ENCODE measurements around the gene SWT1. TPM values are rescaled to one million over a fixed set of nuclear protein-coding genes. Genes with fewer than 3 reads are reported as not detected.
"Not testable (repeated sequence)": the region's sequence is repeated elsewhere in the genome, so short reads cannot be mapped to it uniquely, and the experiment has no call there.

Gene SWT1
- total RNA-seq, 1 donor from 2014 or later: 6.1 TPM

GRCh38 chr1:185238447-185238846, 81.5 kb downstream of the SWT1 start:
- no peak for DNase-seq
- intact Hi-C loops (cut with DNase I): loop anchor here (10.0 kb wide), 1 partner anchor 436 kb away; no protein-coding TSS in a partner anchor
- peak; percentile 60 for ATAC-seq (ENCODE audit: poor library complexity)

GRCh38 chr1:185239861-185240260, 82.9 kb downstream of the SWT1 start:
- DNase-seq (no peak), ATAC-seq (ENCODE audit: poor library complexity) (no peak)
- intact Hi-C loops (cut with DNase I): loop anchor here (10.0 kb wide), 1 partner anchor 435 kb away; no protein-coding TSS in a partner anchor

GRCh38 chr1:185241127-185241526, 84.2 kb downstream of the SWT1 start:
- ATAC-seq (ENCODE audit: poor library complexity): no peak
- intact Hi-C loops (cut with DNase I): no loop called here
- no peak for DNase-seq

GRCh38 chr1:185244015-185244747, 87.2 kb downstream of the SWT1 start:
- DNase-seq (no peak), ATAC-seq (ENCODE audit: poor library complexity) (no peak)
- intact Hi-C loops (cut with DNase I): no loop called here

- DNase-seq: no peak
- no peak for ATAC-seq (ENCODE audit: poor library complexity)
- intact Hi-C loops (cut with DNase I): no loop called here
Observed at GRCh38 chr1:185245466-185245865, 88.5 kb downstream of the SWT1 start.

- no peak for ATAC-seq (ENCODE audit: poor library complexity)
- DNase-seq: no peak
- intact Hi-C loops (cut with DNase I): no loop called here
Observed at GRCh38 chr1:185249563-185249962, 92.6 kb downstream of the SWT1 start.

- no peak for DNase-seq
- intact Hi-C loops (cut with DNase I): no loop called here
- ATAC-seq (ENCODE audit: poor library complexity): no peak
Observed at GRCh38 chr1:185250063-185250462, 93.1 kb downstream of the SWT1 start.

GRCh38 chr1:185251928-185252327, 95.0 kb downstream of the SWT1 start:
- intact Hi-C loops (cut with DNase I): not testable (repeated sequence)

GRCh38 chr1:185252404-185252803, 95.4 kb downstream of the SWT1 start:
- intact Hi-C loops (cut with DNase I); DNase-seq; ATAC-seq (ENCODE audit: poor library complexity): not testable (repeated sequence)

More at GRCh38 chr1:185251928-185252327, 95.0 kb downstream of the SWT1 start:
- not testable (repeated sequence) for ATAC-seq (ENCODE audit: poor library complexity); DNase-seq

- DNase-seq; ATAC-seq (ENCODE audit: poor library complexity); intact Hi-C loops (cut with DNase I): not testable (repeated sequence)
Observed at GRCh38 chr1:185255595-185255994, 98.6 kb downstream of the SWT1 start.

- ATAC-seq (ENCODE audit: poor library complexity); DNase-seq; intact Hi-C loops (cut with DNase I): not testable (repeated sequence)
Observed at GRCh38 chr1:185257116-185257949, 100.4 kb downstream of the SWT1 start.

- no peak for ATAC-seq (ENCODE audit: poor library complexity)
- intact Hi-C loops (cut with DNase I): no loop called here
- DNase-seq: no peak
Observed at GRCh38 chr1:185257950-185258208, 100.9 kb downstream of the SWT1 start.

- DNase-seq: no peak
- ATAC-seq (ENCODE audit: poor library complexity): no peak
- intact Hi-C loops (cut with DNase I): no loop called here
Observed at GRCh38 chr1:185258676-185259075, 101.7 kb downstream of the SWT1 start.

GRCh38 chr1:185260611-185261010, 103.6 kb downstream of the SWT1 start:
- intact Hi-C loops (cut with DNase I): no loop called here
- DNase-seq: no peak
- no peak for ATAC-seq (ENCODE audit: poor library complexity)

- intact Hi-C loops (cut with DNase I): no loop called here
- DNase-seq (no peak), ATAC-seq (ENCODE audit: poor library complexity) (no peak)
Observed at GRCh38 chr1:185262151-185262550, 105.2 kb downstream of the SWT1 start.

GRCh38 chr1:185263292-185263691, 106.3 kb downstream of the SWT1 start:
- intact Hi-C loops (cut with DNase I): no loop called here
- ATAC-seq (ENCODE audit: poor library complexity): no peak

GRCh38 chr1:185263780-185264179, 106.8 kb downstream of the SWT1 start:
- DNase-seq (no peak), ATAC-seq (ENCODE audit: poor library complexity) (no peak)
- intact Hi-C loops (cut with DNase I): no loop called here

More at GRCh38 chr1:185263292-185263691, 106.3 kb downstream of the SWT1 start:
- no peak for DNase-seq

GRCh38 chr1:185265314-185265713, 108.3 kb downstream of the SWT1 start:
- intact Hi-C loops (cut with DNase I): no loop called here
- DNase-seq (no peak), ATAC-seq (ENCODE audit: poor library complexity) (no peak)

GRCh38 chr1:185267301-185267700, 110.3 kb downstream of the SWT1 start:
- DNase-seq: no peak
- intact Hi-C loops (cut with DNase I): no loop called here
- ATAC-seq (ENCODE audit: poor library complexity): no peak

GRCh38 chr1:185267701-185268100, 110.7 kb downstream of the SWT1 start:
- no peak for DNase-seq
- intact Hi-C loops (cut with DNase I): no loop called here

More at GRCh38 chr1:185267701-185268100, 110.7 kb downstream of the SWT1 start:
- no peak for ATAC-seq (ENCODE audit: poor library complexity)

All from Right ventricle myocardium superior (tissue), 1 donor.